Left hindlimb (tissue), 1 donor: ENCODE results near the gene LUM.
"Not testable (repeated sequence)": the region's sequence is repeated elsewhere in the genome, so short reads cannot be mapped to it uniquely, and the experiment has no call there.

Experiments
- DNase-seq: peaks from one replicate; pipeline ENCODE4 v3.0.0-alpha.2; 2018

LUM gene

DNA sequence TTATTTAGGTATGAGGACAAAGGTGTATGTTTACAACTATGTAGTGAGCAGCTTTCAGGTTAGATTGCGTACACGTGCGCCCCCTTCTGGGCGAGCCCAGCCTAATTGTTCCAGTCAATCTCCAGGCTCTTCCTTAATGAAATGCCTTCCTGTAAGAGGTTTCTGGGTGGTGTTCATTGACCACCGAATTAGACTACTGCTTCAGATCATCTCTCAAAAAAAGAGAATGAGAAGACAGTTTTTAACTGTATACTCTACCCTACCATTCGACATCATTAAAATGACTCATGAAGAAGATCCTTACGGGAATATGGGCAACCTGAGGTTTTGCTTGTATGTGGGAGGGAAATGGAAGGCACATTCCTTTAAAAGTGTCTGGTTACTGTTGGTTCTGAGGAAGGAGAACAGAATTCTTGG, 2.1 kb downstream of the LUM start:
- peak; percentile 86 for DNase-seq

DNA sequence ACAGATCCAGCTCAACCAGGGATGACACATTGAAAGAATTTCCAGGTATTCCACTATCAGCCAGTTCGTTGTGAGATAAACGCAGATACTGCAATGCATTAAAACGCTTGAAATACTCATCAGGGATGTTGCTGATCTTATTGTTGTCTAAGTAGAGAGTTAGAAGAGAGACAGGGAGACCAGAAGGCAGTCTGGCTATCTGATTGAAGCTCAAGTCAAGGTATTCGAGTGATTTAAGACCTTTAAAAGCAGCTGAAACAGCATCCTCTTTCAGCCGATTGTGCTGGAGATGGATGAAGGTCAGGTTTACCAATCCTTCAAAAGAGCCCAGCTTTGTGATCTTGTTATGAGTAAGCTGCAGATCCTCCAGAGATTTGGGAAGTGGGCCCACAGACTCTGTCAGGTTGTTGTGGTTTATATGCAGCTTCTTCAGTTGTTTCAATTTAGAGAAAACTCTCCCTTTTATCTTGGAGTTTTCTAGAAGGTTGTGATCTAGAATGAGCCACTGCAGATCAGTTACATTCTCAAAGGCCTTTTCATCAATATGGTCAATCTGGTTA, 3.0 kb downstream of the LUM start:
- no peak for DNase-seq

DNA sequence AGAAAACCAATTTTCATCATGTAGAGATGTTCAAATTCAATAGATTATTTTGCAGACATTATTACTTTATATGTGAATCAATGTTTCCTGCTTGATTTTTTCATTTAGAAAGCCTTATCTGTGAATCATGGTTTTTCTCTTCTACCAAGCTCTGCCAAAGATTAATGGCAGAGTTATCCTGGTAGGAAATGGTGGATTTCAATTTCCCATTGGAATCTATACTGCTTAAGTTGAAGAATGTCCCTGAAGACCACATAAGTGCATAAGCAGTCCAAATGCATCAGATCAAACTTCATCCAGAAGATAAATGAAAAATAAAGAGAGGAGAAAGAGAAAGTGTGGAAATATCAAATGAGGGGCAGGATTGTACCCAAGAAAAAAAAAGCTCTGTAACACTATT, 5.0 kb downstream of the LUM start:
- DNase-seq = no peak

DNA sequence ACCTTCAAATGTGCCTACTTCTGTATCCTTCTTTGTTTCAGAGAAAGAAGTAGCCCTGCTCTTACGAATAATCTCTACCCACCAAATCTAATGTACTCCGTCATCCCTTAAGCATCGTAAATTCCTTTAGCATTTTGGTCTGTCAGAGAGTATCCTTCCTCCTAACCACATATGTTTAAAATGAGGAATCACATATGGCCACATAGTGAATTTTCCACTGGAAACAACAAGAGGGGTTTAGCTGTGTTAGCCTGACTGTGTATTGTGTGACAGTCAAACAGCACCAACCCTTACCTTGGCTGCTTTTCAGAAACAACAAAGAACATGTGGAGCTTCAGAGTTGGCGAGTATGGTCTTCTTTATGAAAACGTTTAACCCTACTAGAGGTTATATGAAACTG, 5.5 kb downstream of the LUM start:
- no peak for DNase-seq

DNA sequence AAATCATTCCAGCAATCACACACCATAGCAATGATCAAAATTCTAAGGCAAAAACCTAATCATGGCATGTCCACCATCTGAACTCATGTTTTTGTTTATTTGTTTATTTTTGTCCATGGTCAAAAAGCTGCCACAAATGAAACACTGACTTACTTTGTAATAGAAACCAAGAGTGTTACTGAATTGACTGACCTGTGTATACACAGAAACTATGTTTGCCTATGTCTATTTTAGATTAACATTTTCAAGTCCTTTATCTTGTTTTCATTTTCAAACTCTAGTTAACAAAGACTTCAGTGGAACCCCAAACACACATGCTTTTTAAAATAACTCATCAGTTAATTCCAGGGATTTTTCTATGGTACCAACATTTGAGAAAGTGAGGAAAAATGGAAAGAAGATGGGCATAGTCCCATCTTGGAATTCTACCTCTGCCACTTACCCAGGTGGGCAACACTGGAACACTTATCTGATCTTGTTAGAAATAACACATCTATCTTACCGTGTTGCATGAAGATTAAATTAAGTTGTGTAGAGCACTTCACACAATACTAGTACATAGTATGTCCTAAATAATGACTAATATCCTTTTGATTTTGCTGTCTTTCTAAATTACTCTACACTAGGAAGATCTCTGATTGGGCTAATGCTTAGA, 6.4 kb downstream of the LUM start:
- no peak for DNase-seq

DNA sequence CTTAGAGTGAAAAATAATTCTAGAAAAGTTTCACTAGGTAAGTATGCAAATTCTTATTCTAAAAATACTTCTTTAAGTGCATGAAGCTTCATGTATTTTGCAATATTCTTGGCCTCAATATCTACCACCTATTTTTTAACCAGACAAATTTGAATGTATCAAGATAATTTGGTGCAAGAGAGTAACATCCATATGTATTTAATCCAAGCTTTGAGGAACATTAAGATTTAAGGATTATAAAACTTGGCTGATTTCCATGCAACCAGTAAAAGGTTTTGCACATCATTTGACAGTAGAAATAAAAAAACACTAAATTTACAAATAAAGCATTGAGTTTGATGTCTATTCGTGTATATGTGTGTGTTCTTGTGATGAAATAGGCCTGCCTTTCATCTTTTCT, 7.7 kb downstream of the LUM start:
- DNase-seq = no peak

DNA sequence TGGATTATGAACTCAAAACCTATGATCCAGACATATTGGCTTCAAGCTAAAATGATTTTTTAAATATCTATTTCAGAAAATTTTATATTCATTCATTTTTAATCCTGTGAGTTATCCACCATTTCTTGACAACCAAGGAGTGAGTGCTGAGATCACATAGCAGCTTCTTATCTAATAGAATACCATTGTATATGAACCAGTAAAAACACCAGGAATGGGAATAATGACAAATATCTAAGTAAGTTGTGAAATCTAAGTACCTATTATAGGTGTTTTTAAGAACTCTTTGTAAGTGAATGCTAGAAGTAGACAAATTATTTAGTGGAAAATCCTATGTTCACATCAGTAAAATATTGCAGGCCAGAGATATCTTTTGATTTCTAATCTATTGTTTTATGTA, 8.2 kb downstream of the LUM start:
- DNase-seq = no peak

DNA sequence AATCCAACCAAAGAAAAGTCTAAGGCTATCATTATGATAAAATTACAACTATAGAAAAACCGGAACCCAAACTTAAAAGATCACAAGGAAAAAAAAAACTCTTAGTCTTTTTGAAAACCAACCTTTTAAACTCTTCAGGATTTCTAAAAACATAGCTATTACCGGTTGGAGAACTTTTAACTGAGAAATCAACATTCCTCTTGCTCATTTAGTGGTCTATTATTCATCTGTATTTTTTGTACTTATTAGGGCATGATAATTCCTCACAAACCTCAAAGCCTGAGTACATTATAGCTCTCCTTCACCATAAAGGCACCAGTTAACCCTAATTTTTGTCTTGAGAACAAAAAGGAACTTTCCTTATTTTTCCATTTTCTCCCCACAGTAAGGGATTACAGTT, 10.4 kb downstream of the LUM start:
- no peak for DNase-seq

DNA sequence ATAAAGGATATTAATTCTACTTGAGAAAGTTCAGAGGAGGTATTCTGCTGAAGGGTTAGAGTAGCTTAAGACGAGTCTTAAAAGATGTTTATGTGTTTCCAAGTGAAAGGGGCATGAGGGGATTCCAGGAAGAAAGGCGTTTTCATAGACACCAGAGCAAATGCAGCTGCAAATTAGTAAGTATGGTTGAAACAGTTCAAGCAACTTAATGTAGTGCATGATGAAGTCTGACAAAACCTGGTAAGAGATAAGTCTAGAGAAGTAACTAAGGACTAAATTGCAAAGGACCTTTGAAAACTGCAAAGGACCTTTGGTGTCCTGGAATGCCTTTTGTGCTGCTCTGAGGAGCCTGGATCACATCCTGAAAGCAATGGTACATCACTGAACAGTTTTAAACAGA, 11.5 kb downstream of the LUM start:
- DNase-seq = no peak

DNA sequence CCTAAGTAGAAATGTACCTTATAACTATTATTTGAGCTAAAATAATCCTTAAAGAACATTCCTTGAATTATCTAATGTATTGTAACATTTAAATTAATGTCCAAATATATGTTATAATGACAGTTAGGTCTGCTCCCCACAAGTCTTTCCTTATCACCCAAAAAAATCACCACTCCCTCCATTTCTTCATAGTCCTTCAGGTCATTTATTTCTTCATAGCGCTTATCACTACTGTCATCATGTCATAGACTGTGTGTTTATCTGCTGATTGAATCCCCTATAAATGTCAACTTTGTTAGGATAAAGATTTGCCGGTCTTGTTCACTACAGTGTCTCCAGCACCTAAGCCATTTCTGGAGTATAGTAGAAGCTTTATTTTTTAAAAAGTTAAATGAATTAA, 12.0 kb downstream of the LUM start:
- no peak for DNase-seq

DNA sequence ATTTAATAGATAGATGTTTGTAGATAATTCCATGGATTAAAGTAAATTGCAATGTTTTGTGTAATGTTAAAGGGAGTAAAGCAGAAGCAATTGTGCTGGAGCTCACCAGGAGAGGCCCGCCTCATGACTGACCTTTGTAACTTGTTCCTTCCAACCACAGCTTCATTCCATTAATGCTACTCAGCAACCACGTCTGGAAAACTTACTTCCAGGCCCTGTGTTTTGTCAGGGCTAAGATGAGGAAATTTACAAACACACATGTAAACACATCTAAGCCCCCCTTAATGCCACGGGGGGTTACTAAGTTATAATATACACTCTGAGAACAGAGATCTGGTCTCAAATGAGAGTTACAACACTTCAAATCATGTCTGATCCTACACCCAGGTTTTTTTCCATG, 12.4 kb downstream of the LUM start:
- no peak for DNase-seq

DNA sequence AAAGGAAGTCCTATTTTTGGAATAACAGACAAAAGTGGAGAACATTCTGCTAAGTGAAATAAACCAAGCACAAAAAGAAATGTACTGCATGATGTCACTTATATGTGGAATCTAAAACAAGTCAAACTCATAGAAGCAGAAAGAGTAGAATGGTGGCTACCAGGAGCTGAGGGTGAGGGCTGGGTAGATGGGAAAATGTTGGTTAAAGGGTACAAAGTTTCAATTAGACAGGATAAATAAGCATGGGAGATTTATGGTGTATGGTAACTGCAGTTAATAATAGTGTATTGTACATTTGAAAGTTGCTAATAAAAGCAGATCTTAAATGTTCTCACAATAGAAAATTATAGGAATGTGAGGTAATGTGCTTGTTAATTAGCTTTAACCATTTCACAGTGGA, 12.8 kb downstream of the LUM start:
- no peak for DNase-seq

DNA sequence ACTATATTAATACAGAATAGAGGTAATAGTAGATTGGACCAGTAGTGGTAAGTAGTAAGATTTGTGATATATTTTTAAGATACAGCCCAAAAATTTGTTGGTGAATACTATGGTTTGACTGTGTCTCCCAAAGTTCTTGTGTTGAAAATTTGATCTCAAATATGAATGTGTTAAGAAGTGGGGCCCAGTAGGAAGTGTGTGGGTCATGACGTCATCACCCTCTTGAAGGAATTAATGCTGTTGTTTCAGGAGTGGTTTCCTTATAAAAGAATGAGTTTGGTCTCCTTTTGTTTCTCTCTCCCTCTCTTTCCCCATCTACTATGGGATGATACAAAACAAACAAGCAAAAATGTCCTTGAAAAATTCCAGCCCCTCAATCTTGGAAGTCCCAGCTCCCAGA, 16.3 kb downstream of the LUM start:
- DNase-seq = no peak

DNA sequence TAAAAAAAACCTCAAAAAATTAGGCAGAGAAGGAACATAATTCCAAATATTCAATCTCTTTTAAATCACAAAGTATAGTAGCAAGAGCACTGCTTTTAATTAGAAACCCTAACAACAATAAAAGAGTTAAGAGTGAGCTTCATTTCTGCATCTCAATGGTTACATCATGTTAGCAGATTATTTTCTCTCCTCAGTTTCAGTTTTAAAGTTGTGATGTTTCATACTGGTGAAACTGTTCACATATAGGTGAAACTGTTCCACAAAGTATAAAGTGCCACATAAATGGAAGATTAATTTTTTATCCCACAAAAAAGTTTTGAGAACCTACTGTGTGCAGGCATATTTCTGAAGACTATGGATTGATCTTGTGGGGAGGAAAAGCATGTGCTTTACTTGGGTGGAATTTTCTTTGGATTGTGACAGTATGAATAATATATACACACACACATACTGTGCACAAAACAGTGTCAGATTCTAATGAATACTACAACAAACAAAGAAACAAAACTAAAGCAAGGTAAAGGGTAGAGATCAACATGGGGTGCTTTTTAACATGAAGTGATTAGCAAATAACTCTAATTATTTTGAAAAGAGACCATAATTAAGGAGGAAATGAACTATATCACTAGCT, 17.1 kb downstream of the LUM start:
- DNase-seq = no peak

DNA sequence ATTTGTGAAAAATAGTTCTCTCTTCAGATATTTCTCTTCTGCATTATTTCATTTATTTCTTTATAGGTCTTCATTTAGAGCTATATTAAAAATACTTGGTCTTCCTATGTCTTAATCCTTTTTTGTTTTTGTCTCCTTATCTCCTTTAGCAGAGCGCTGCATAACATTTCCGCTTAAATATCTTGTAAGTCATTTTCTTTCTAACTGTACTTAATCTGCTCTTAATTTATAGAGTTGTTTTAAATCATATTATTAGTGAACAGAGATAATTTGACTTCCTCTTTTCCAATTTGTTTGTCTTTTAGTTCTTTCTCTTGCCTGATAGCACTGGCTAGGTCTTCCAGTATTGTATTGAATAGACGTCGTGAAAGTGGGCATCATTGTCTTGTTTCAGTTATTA, 18.0 kb downstream of the LUM start:
- no peak for DNase-seq

DNA sequence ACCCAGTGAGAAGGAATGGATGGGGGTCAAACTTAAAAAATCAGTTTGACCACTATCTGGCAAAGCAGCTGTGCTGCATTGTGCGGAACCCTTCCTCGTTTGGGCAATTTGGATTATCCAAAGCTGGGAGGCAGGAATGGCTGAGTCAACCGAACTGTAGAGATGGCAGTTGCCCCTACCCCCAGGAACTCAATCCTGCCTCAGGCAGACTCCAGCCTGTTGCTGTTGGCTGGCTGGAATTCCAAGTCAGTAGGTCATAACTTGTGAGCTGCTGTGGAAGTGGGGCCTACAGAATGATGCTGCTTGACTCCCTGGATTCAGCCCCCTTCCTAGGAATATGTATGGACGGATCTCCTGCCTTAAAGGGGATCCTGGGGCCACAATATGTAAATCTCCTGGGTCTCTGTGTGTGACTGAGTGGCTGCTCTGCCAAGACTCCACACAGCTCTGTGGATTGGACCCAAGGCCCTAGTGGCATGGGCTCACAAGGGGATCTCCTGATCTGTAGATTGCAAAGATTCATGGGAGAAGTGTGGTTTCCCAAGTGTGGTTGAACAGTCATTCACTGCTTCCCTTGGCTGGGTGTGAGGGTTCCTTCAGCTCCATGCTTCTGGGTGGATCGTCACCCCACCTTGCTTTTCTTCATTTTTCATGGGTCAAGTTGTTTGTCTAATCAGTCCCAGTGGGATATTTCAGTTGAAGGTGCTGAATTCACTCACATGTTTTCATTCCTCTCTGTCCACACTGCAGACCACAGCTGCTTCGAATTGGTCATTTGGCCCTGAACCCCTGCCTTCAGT, 19.2 kb downstream of the LUM start:
- no peak for DNase-seq

DNA sequence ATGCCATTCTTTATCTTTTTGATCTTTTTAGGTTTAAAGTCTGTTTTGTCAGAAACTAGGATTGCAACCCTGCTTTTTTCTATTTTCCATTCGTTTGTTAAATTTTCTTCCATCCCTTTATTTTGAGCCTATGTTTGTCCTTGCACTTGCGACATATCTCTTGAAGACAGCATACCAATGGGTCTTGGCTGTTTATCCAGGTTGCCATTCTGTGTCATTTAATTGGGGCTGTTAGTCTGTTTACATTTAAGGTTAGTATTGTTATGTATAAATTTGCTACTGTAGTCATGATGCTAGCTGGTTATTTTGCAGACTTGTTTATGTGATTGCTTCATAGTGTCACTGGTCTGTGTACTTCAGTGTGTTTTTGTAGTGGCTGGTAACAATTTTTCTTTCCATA, 21.3 kb downstream of the LUM start:
- not testable (repeated sequence) for DNase-seq

DNA sequence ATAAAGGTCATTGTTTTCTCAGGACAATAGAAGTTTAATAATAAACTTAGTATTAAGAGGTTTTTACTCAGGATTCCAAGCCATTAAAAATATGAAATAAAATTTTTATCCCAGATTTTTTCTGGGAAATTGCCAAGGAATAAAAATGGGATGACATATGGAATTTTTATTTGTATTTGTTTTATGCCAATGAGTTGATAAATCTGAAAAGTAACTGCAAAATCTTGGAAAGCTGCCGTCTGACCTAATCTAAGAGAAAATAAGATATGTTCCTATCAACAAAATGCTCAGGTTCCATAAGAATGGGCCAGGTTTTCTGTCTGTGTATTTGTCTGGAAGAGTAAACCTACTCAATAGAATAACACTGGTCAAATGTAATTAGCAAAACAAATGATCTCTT, 31.3 kb downstream of the LUM start:
- no peak for DNase-seq

DNA sequence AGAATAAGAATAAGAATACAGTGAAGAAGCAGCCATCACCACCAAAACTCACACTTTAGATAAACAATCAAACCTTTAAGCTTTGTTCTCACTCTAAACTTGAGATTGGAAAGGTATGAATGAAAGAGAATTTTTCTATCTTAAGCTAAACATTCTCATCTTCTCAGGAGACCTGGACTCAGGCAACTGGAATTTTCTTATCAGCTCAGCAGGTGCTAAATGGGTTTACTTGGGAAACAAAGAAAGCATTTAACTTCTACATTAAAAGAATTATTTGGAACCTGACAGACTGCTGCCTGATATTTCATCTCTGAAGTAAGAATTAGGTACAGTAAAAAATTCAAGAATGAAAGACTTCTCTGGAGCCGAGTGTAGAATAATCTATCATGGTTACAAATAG, 32.8 kb downstream of the LUM start:
- DNase-seq = no peak

DNA sequence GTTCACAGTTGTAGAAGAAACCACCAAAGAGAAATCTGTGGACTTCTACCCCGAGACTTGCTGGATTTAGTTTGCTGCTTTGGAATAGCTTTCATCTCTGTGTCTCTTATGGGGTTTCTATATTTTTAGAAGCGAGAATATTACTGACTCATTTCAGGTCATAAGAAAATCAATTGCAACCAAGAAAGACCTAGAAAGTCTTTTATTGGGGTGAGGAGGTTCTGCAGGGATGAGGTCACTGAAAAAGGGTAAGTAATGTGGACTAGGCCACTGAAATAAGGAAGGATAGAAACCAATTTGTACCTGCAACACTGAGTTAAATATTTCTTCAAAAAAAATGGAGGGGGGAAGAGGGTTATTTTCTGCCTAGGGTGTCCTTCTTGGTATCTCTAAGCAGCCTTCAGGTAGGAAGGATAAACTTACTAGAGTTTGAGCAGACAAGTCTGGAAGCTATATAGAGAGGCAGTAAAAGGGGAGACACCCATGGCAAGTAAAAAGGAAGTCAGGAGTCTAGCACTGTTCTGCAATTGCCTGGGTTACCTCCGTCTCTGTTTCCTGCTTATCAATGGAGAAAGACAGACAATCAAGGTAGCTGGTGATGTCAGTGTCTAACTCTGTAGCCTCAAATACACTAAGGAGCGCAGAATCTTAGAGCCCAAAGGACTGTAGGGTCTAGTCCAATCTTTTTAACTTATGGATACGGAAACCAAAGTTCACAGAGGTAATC, 33.9 kb downstream of the LUM start:
- no peak for DNase-seq

DNA sequence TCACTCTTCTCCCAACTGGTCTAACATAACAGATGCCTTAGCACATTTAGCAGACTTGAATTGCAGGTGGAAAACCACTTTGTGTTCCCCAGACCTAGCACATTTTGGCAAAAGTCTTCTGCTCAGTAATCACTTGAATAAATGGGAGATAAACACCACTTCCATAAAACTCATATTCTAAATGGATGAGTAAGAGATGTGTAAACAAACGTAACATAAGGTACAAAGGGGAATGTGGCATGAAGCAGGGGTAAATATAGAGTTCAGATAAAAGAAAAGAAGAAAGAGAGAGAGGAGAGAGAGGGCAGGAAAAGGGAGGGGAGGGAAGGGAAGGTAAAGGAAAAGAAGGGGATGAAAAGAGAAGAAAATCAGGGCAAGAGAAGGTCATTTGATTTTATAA, 36.4 kb downstream of the LUM start:
- DNase-seq = no peak

DNA sequence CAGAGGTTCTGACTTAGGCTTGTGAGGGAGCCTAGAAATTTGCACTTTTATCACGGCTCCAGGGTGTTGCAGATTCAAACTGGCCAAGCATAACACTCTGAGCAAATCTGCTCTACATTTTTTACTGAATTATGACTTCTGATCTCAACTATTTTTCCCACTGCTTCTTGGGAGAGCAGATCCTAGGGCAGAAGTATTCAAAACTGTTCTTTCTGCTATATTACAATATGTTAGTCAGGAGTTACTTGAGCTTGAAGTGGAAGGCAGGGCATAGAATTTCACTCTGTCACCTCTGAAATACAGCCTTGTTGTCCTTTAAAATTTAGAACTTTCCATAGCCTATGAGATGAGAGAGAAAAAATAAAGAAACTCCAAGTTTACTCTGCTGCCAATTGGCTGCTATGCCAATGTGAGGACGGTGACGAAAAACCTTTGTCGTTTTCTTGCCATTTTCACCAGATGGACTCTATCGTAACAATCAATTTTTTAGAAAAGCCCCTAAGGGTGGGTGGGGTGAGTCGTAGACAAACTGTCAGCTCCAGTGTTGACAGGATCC, 37.1 kb downstream of the LUM start:
- no peak for DNase-seq

DNA sequence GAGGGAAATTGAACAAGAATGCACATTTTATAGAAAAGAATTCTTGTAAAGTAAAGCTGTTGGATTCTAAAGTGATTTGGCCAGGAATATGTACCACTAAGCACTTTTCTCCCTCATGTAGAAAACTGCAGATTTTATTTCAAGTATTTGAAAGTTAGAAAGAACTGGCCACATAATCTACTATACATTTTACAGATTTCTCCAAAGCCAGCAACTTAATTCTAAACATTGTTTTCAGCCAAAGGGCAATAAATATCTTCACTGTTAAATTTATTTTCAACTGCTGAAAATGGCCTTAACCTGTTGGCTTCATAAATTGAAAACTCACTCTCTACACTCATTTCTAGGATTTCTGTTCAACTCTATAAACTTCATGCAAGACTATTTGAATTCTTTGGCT, 37.9 kb downstream of the LUM start:
- no peak for DNase-seq
